ENCODE data around the gene PRRX2.
"Not testable (repeated sequence)": the region's sequence is repeated elsewhere in the genome, so short reads cannot be mapped to it uniquely, and the experiment has no call there.

PRRX2 gene

GRCh38 chr9:129762370-129762984 is 97.0 kb downstream of the PRRX2 start:
- not testable (repeated sequence) for DNase-seq

GRCh38 chr9:129762985-129763926 is 97.8 kb downstream of the PRRX2 start:
- no peak for DNase-seq

DNA sequence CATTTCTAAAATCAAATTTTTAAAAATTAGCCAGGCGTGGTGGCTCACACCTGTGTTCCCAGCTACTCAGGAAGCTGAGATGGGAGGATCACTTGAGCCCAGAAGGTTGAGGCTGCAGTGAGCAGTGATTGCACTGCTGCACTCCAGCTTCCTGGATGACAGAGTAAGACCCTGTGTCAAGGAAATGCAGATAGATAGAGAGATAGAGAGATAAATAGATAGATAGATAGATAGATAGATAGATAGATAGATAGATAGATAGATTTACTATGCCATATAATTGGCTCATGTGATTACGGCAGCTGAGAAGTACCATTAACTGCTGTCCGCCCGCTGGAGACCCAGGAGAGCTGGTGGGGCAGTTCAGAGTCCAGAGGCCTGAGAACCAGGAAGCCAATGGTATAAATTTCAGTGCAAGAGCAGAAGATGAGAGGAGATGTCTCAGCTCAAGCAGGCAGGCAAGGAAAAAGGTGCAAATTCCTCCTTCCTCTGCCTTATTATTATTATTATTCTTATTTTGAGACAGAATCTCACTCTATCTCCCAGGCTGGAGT is 100.4 kb downstream of the PRRX2 start:
- DNase-seq: no peak

GRCh38 chr9:129768486-129768885 is 103.0 kb downstream of the PRRX2 start:
- DNase-seq: no peak

DNA sequence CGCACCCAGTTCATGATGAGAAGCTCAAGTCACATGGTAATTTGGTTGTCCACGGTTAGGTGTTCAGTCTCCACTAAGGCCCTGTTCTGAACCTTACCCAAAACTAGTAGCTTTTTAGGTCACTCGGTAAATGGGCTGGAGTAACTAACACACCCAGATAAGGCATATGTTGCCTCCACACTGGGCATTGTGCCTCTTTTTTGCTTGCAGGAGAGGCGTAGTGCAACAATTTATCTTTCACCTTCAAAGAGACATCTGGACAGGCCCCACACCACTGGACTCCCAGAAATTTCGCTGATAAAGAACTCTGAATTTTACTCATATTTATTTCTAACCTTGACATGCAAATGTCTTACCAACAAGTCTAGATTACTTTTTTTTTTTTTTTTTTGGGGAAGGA is 104.2 kb downstream of the PRRX2 start:
- no peak for DNase-seq

GRCh38 chr9:129770741-129771140 is 105.3 kb downstream of the PRRX2 start:
- no peak for DNase-seq

Measured in stimulated activated CD4-positive, alpha-beta T cell treated with anti-CD3 and anti-CD28 coated beads, Interleukin-12 subunit alpha, Interleukin-12 subunit beta, amount 100 ng/mL, for 4 hours (primary cell).